Neural progenitor cell (in vitro differentiated cells): ENCODE measurements around the gene HSD17B8. TPM values are rescaled to one million over a fixed set of nuclear protein-coding genes. Genes with fewer than 3 reads are reported as not detected.

Experiments
- DNase-seq: peaks from one replicate; pipeline ENCODE4 v3.0.0-alpha.2; 2016; ENCODE audit warnings: low spot score
- H2AFZ ChIP-seq: fragments of 200-600 bp; sonication (generic); replicated peaks from 2 replicates; pipeline ENCODE4 v1.6.1; 2016; ENCODE audit warnings: antibody characterized with exemption
- H3F3A ChIP-seq: fragments of 200-600 bp; sonication (generic); 2 replicates; pipeline ENCODE4 v1.6.1; 2016; ENCODE audit warnings: antibody characterized with exemption, low read depth
- H3K27ac ChIP-seq: fragments of 200-600 bp; sonication (generic); 2 replicates; pipeline ENCODE4 v1.5.1; 2016; ENCODE audit warnings: mild to moderate bottlenecking
- H3K27me3 ChIP-seq: fragments of 200-600 bp; sonication (generic); 2 replicates; pipeline ENCODE4 v1.6.1; 2016; ENCODE audit warnings: mild to moderate bottlenecking, moderate library complexity
- H3K36me3 ChIP-seq: fragments of 200-600 bp; sonication (generic); 2 replicates; pipeline ENCODE4 v1.5.1; 2016
- H3K4me1 ChIP-seq: fragments of 200-600 bp; sonication (generic); 2 replicates; pipeline ENCODE4 v1.6.1; 2016; ENCODE audit warnings: mixed run types
- H3K4me2 ChIP-seq: fragments of 200-600 bp; sonication (generic); 2 replicates; pipeline ENCODE4 v1.6.1; 2016
- H3K4me3 ChIP-seq: fragments of 200-600 bp; sonication (generic); 2 replicates; pipeline ENCODE4 v1.5.1; 2016
- H3K79me2 ChIP-seq: fragments of 200-600 bp; sonication (generic); 2 replicates; pipeline ENCODE4 v1.6.1; 2016; ENCODE audit warnings: low read depth
- H3K9ac ChIP-seq: fragments of 200-600 bp; sonication (generic); 2 replicates; pipeline ENCODE4 v1.6.1; 2016
- H3K9me3 ChIP-seq: fragments of 200-600 bp; sonication (generic); 2 replicates; pipeline ENCODE4 v1.5.1; 2016; ENCODE audit warnings: low read depth
- H4K20me1 ChIP-seq: fragments of 200-600 bp; sonication (generic); 2 replicates; pipeline ENCODE4 v1.6.1; 2016; ENCODE audit warnings: low read depth
- H3K27ac Mint-ChIP-seq: 3 replicates; pipeline ENCODE4 v1.8.0; 2021; ENCODE audit warnings: mixed read lengths
- H3K27me3 Mint-ChIP-seq: 2 replicates; pipeline ENCODE4 v1.8.0; 2022; ENCODE audit warnings: low read depth, mild to moderate bottlenecking, inconsistent platforms, moderate library complexity, mixed read lengths; ENCODE audit not compliant: insufficient read depth
- H3K36me3 Mint-ChIP-seq: 3 replicates; pipeline ENCODE4 v1.8.0; 2021; ENCODE audit warnings: mixed read lengths
- H3K4me1 Mint-ChIP-seq: 3 replicates; pipeline ENCODE4 v1.8.0; 2021; ENCODE audit warnings: mixed read lengths
- H3K4me3 Mint-ChIP-seq: 3 replicates; pipeline ENCODE4 v1.8.0; 2021; ENCODE audit warnings: mild to moderate bottlenecking, moderate library complexity, mixed read lengths
- H3K9me3 Mint-ChIP-seq: 3 replicates; pipeline ENCODE4 v1.8.0; 2020; ENCODE audit warnings: mixed read lengths
- EZH2 ChIP-seq: fragments of 200-600 bp; sonication (generic); IDR thresholded peaks from 2 replicates; pipeline ENCODE4 v1.6.1; 2017; ENCODE audit warnings: antibody characterized with exemption, mild to moderate bottlenecking, moderate library complexity
- EZH2phosphoT487 ChIP-seq: fragments of 200-600 bp; sonication (generic); IDR thresholded peaks from 2 replicates; pipeline ENCODE4 v1.6.1; 2017; ENCODE audit warnings: antibody characterized with exemption
- total RNA-seq: library from RNA; depleted of rRNA; stranded (reverse); fragments of >200 nt; gene quantifications from 2 replicates; pipeline ENCODE4 v1.2.3, GENCODE V29; 2015; ENCODE audit warnings: low replicate concordance
- TF ChIP-seq, protein P1 (sequence below): fragments of 200-600 bp; sonication (generic); IDR thresholded peaks from 2 replicates; pipeline ENCODE4 v1.5.1; 2017; ENCODE audit warnings: antibody characterized with exemption, mild to moderate bottlenecking

The HSD17B8 gene
- total RNA-seq, 1 donor from 2014 or later, result 4.8 TPM

DNA sequence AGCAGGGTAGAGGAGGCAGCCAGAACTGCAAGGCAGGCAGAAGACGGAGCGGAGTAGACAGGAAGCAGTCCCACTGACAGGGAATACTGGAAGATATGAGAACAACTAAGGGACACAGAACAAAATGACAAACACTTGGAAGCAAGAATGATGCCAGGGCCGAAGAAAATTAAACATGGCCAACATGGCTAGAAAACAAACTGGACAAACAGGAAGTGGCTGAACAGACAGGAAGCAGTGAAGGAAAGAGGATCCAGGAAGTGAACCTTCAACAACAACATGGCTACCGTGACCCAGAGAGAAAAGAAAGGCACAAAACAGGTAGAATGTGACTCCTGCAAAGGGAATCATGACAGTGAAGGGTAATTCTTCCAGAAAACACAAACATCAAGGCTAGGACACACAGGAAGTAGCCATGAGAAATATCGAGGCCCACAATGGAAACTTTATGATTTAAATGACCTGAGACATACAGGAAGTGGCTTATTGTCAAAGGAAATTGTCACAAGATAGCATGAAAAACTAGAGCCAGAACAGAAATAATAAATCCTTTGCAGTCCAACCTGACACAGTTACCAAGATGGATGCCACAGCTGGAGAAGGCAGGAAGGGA is 21.3 kb upstream of the HSD17B8 start:
- Histone ChIP-seq H2AFZ (no peak overlapping the region), H3K27me3 (peaks cover 21% of the 10 kb centered on the region), H3K4me2 (no peak overlapping the region), H3K27ac (no peak overlapping the region), H4K20me1 (no peaks in the 10 kb centered on the region), H3K4me1 (no peaks in the 10 kb centered on the region), H3K79me2 (no peaks in the 10 kb centered on the region), H3F3A (no peaks in the 10 kb centered on the region), H3K9me3 (no peaks in the 10 kb centered on the region), H3K4me3 (no peak overlapping the region), H3K36me3 (no peaks in the 10 kb centered on the region), H3K9ac (no peak overlapping the region)
- DNase-seq, result no peak
- H3K4me3 Mint-ChIP-seq, result no peak overlapping the region
- no peak for TF ChIP-seq EZH2phosphoT487
- no peak for TF ChIP-seq EZH2
- TF ChIP-seq, protein P1, sequence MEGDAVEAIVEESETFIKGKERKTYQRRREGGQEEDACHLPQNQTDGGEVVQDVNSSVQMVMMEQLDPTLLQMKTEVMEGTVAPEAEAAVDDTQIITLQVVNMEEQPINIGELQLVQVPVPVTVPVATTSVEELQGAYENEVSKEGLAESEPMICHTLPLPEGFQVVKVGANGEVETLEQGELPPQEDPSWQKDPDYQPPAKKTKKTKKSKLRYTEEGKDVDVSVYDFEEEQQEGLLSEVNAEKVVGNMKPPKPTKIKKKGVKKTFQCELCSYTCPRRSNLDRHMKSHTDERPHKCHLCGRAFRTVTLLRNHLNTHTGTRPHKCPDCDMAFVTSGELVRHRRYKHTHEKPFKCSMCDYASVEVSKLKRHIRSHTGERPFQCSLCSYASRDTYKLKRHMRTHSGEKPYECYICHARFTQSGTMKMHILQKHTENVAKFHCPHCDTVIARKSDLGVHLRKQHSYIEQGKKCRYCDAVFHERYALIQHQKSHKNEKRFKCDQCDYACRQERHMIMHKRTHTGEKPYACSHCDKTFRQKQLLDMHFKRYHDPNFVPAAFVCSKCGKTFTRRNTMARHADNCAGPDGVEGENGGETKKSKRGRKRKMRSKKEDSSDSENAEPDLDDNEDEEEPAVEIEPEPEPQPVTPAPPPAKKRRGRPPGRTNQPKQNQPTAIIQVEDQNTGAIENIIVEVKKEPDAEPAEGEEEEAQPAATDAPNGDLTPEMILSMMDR, result no peak
- H3K27ac Mint-ChIP-seq, result no peak overlapping the region
- no peaks in the 10 kb centered on the region for H3K9me3 Mint-ChIP-seq
- no peaks in the 10 kb centered on the region for H3K4me1 Mint-ChIP-seq
- H3K36me3 Mint-ChIP-seq, result no peaks in the 10 kb centered on the region
- H3K27me3 Mint-ChIP-seq, result peaks cover 6% of the 10 kb centered on the region

DNA sequence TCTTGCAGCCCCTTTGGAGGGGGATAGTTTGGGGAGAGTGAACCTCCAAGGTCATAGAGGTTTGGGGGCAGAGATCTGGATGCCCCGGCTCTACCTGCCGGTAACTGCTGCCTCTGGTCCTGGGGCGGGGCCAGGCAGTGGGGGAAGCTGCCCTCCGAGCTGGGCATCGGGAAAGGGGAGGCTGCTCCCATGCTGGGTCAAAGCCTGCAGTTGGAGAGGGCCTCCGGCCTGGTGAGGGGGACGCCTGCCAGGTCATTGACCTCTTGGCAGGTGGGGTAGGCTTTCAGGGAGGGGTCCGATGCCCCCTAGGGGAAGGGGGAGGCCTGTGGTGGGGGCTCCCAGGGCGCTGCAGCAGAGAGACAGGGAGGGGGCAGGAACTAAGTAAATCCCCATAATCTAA is 19.3 kb upstream of the HSD17B8 start:
- H4K20me1 ChIP-seq, result no peaks in the 10 kb centered on the region
- no peaks in the 10 kb centered on the region for H3K36me3 ChIP-seq
- H3K9me3 ChIP-seq, result no peaks in the 10 kb centered on the region
- Mint-ChIP-seq H3K4me1 (no peaks in the 10 kb centered on the region), H3K4me3 (no peak overlapping the region), H3K27me3 (peaks cover 8% of the 10 kb centered on the region), H3K27ac (no peak overlapping the region), H3K9me3 (no peaks in the 10 kb centered on the region), H3K36me3 (no peaks in the 10 kb centered on the region)
- H3K27ac ChIP-seq, result no peak overlapping the region
- no peak overlapping the region for H3K4me2 ChIP-seq
- DNase-seq, result no peak
- no peaks in the 10 kb centered on the region for H3K79me2 ChIP-seq
- no peak overlapping the region for H3K4me3 ChIP-seq
- H3K27me3 ChIP-seq, result peaks cover 38% of the 10 kb centered on the region
- no peaks in the 10 kb centered on the region for H3F3A ChIP-seq
- no peak overlapping the region for H2AFZ ChIP-seq
- TF ChIP-seq EZH2, result no peak
- TF ChIP-seq, protein P1, result no peak
- TF ChIP-seq EZH2phosphoT487, result no peak
- H3K4me1 ChIP-seq, result no peaks in the 10 kb centered on the region
- no peak overlapping the region for H3K9ac ChIP-seq

DNA sequence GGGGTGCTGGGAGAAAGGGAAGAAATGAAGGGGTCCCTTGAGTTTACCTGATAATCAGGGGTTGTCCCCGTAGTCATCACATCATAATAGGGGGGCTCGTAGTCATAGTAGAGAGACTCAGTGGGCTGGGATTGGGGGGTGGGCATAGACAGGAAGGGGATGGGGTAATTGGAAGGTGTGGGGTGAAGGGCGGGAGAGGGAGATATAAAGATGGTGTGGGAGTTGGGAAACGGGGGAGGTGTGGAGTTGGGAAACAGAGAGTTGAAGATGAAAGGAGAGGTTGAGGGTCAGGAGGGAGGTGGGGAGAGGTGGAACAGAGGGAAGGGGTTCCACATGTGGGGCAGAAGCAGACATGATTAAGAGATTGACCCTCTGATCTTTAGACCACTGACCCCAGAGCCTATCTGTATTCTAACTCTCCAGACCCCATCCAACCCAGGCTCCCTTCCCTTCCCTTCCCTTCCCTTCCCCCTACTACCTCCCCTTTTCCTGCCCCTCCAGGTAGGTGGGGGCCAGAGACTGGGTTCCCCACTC is 18.7 kb upstream of the HSD17B8 start:
- Mint-ChIP-seq H3K27ac (no peak overlapping the region), H3K4me1 (no peaks in the 10 kb centered on the region), H3K4me3 (no peak overlapping the region), H3K27me3 (peaks cover 8% of the 10 kb centered on the region), H3K36me3 (no peaks in the 10 kb centered on the region), H3K9me3 (no peaks in the 10 kb centered on the region)
- no peaks in the 10 kb centered on the region for H3F3A ChIP-seq
- H3K4me1 ChIP-seq, result no peaks in the 10 kb centered on the region
- H3K4me3 ChIP-seq, result no peak overlapping the region
- H3K79me2 ChIP-seq, result no peaks in the 10 kb centered on the region
- no peak for DNase-seq
- TF ChIP-seq EZH2, result no peak
- TF ChIP-seq, protein P1, result no peak
- no peak for TF ChIP-seq EZH2phosphoT487
- H3K9ac ChIP-seq, result no peak overlapping the region
- H2AFZ ChIP-seq, result no peak overlapping the region
- H4K20me1 ChIP-seq, result no peaks in the 10 kb centered on the region
- H3K27ac ChIP-seq, result no peak overlapping the region
- no peak overlapping the region for H3K4me2 ChIP-seq
- H3K27me3 ChIP-seq, result peaks cover 44% of the 10 kb centered on the region
- no peaks in the 10 kb centered on the region for H3K9me3 ChIP-seq
- H3K36me3 ChIP-seq, result no peaks in the 10 kb centered on the region
